Left colon (tissue), 2 donors: ENCODE data around the gene BPIFB3. TPM values are rescaled to one million over a fixed set of nuclear protein-coding genes. Genes with fewer than 3 reads are reported as not detected.

Source experiments
- ATAC-seq: fragments of 200-7000 bp; cut with Tn5 transposase; one replicate; pipeline ENCODE4 v1.9.1; 2020; ENCODE audit warnings: mild to moderate bottlenecking, moderate library complexity
- DNase-seq, 2 donors: peaks; one replicate each; pipeline ENCODE4 v3.0.0-alpha.2; 2020
- intact Hi-C, 2 donors: fragments of 100-400 bp; cut with DNase I in 1 of 2; cut with micrococcal nuclease in 1 of 2; formaldehyde crosslinking; loops; one replicate each; pipeline versions ENCODE4 v1.11.2 to v1.14.0; 2022; cut with DNase I, micrococcal nuclease
- total RNA-seq, 2 donors: library from RNA; stranded (reverse); fragmentation: NEBNext Ultra II Directional; extraction: Animal tissue kit (Norgen Biotek cat#: 25700); gene quantifications; one replicate each; pipeline ENCODE4 v1.2.1, GENCODE V29; 2021
- donor health status: DM: no; HTN: no; CAD: no.
- donor health status: DM: yes; HTN: yes; CAD: no.

The BPIFB3 gene
- total RNA-seq, 2 donors from 2014 or later = not detected

- ATAC-seq = no peak
- intact Hi-C loops = no loop called here
- no peak for DNase-seq
Observed at GRCh38 chr20:33046412-33046811, 7.3 kb upstream of the BPIFB3 start.

DNA sequence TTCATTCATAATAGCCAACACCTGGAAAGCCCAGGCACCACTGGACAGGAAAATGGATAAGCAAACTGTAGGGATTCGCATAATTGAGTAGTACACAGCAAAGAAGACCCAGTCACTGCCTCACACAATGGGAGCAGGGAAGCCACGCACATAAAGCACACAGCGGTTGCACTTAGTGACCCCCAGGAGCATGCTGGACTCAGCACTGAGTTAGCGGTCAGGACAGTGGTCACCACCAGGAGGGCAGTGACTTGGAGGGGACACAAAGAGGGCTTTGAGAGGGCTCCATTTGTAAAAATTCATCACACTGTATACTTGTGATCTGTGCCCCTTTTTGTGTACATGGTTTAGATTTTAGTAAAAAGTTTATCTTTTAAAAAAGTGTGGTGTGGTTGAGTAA is 2.4 kb upstream of the BPIFB3 start:
- intact Hi-C loops = no loop called here
- no peak for DNase-seq
- ATAC-seq = no peak

DNA sequence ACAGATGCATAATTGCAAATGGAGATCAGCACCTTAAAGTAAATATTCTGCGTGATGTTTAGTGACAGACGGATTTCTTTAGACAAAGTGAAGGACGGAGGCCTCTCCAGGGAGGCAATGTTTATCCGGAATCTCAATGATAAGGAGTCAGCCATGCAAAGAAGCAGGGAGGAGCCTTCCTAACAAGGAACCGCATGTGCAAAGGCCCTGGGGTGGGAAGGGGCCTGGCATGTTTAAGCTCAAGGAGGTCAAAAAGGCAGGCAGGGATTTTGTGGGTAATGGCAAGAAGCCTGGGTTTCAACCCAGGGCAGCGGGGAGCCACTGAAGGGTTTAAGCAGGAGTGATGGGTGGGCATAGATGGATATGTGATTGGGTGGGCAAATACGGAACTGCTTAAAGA is 678 bp downstream of the BPIFB3 start:
- DNase-seq = no peak
- ATAC-seq = no peak
- intact Hi-C loops = no loop called here

DNA sequence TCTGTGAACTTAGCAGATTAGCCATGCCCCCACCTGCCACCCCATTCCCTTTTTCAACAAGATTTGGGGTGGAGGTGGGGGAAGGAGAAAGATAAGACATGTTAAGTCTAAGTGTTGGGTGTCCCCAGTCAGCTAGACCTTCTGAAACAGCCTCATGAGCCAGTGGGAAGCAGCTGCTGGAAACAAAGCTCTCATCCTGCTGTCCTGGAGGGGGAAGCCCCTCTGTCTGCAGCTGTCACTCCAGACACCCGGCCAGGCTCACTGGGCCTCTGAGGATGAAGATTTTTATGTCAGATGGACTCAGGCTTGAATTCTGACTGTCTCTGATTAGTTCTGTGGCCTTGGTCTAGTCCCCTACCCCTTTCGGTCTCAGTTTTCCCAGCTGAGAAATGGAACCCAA is 1.1 kb downstream of the BPIFB3 start:
- DNase-seq (no peak), ATAC-seq (no peak)
- intact Hi-C loops = no loop called here

GRCh38 chr20:33059136-33059535 is 5.4 kb downstream of the BPIFB3 start:
- intact Hi-C loops = no loop called here
- no peak for DNase-seq
- ATAC-seq = no peak

DNA sequence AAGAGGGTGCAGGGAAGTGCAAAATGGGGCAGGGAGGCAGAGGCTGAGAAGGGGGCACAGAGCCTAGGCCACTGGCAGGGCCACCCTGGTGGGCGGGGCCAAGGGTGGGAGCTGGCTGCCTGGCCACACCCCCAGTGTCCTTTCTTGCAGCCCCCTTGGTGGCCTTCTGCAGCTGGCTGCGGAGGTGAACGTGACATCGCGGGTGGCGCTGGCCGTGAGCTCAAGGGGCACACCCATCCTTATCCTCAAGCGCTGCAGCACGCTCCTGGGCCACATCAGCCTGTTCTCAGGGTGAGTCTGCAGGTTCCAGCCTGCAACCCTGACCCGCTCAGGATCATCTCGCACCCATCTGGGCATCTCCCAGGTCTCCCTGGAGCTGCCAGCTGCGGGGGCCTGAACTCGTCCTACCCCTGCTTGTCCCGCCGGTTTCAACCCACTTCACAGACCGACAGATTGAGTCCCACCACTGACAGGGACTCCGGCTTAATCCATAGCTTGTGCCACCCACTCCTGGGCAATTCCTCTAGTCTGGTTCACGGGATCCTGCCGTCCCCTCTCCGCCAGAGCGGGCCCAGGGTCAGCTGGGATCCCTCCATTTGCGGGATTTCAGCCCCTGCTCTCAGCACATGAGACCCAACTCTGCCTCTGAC is 6.2 kb downstream of the BPIFB3 start:
- ATAC-seq (no peak), DNase-seq (no peak)
- intact Hi-C loops = no loop called here

GRCh38 chr20:33061658-33062028 is 7.9 kb downstream of the BPIFB3 start:
- DNase-seq (no peak), ATAC-seq (no peak)
- intact Hi-C loops = no loop called here

GRCh38 chr20:33062105-33062824 is 8.6 kb downstream of the BPIFB3 start:
- ATAC-seq (no peak), DNase-seq (no peak)
- intact Hi-C loops = no loop called here

- intact Hi-C loops = no loop called here
- DNase-seq = no peak
- ATAC-seq = no peak
Observed at GRCh38 chr20:33062825-33063149, 9.1 kb downstream of the BPIFB3 start.

DNA sequence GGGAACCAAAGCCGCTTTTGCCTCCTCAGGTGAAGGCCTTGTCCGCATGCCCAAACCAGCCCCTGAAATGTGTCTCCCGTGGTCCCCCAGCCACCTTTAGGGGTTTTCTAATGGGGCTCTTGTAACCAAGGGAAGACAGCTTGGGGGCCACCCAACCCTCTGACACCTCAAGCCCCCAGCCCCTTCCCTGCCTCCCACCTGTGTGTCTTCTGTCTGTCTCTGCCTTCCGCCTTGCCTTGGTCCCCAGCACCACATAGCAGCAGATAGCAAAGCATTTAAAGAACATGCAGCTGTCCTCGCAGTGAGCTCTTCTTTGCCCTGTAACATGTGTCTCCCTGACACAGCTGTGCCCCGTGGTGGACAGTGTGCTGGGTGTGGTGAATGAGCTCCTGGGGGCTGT is 9.6 kb downstream of the BPIFB3 start:
- ATAC-seq (no peak), DNase-seq (no peak)
- intact Hi-C loops = no loop called here

GRCh38 chr20:33064572-33065287 is 11.0 kb downstream of the BPIFB3 start:
- ATAC-seq (no peak), DNase-seq (no peak)
- intact Hi-C loops = no loop called here

- intact Hi-C loops = no loop called here
- ATAC-seq (no peak), DNase-seq (no peak)
Observed at GRCh38 chr20:33065785-33066184, 12.1 kb downstream of the BPIFB3 start.

GRCh38 chr20:33067806-33068205 is 14.1 kb downstream of the BPIFB3 start:
- DNase-seq = no peak
- ATAC-seq = no peak
- intact Hi-C loops = no loop called here

DNA sequence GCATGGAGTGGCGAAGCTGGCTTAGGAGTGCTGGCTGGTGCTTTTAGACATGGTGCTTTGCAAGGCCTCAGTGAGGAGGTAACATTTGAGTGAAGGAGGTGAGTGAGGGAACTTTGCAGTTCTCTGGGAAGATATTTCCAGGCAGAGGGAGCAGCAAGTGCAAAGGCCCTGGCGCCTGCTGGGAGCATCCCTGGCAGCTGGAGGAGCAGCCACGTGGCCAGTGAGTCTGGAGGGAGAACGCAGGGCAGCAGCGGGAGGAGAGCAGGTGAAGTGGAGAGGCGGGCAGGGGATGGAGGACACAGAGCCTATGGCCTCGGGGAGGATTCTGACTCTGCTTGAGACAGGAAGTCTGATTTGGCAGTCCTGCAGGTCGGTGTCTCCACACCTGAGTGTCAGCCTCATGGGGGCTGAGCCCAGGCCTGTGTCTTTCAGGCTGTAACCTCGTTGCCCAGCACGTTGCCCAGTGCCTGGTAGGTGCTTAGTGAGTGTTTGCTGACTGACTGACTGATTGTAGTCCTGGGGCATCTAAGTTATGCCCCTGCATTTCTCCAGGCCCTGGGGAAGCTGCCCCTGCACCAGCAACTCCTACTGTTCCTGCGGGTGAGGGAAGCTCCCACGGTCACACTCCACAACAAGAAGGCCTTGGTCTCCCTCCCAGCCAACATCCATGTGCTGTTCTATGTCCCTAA is 14.7 kb downstream of the BPIFB3 start:
- no peak for ATAC-seq
- intact Hi-C loops = no loop called here

DNA sequence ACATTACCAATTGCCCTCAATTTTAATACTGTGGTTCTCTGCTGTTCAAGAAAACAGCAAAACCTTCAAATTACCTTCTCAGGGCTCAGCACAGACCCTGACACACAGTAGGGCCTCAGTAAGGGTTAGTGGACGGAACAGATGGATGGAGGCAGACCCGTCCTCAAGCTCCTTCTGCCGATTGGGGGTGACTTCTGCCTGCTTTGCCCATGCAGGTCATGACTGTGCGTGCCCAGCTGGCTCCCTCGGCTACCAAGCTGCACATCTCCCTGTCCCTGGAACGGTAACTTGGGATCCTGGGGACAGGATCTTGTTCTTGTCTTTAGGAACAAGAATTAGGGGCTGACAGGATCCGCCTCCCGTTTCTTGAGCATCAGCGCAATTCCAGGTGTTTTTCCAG is 16.0 kb downstream of the BPIFB3 start:
- ATAC-seq (no peak), DNase-seq (no peak)
- intact Hi-C loops = no loop called here

More for the DNA sequence above, 14.7 kb downstream of the BPIFB3 start:
- no peak for DNase-seq

- ATAC-seq = no peak
- intact Hi-C loops = no loop called here
Observed at GRCh38 chr20:33070111-33071053, 16.7 kb downstream of the BPIFB3 start.

DNA sequence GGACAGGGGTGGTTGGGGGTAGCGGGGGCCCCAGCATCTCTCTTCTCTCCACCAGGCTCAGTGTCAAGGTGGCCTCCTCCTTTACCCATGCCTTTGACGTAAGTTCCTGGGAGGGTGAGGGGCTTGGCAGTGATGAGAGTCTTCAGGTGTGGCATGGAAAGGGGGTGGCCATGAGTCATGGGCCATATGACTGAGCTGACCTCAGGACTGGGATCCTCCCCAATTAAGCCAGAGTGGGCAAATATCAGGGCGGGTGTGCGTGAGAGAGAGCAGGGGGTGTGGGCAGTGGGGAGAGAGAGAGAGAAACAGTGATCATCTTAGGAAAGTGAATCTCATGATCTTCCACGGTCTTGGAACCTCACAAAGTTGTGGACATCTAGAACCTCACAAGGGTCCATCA is 17.5 kb downstream of the BPIFB3 start:
- no peak for DNase-seq
- no peak for ATAC-seq
- intact Hi-C loops = no loop called here

More at GRCh38 chr20:33070111-33071053, 16.7 kb downstream of the BPIFB3 start:
- no peak for DNase-seq

GRCh38 chr20:33072362-33072761 is 18.7 kb downstream of the BPIFB3 start:
- no peak for DNase-seq
- ATAC-seq = no peak
- intact Hi-C loops = no loop called here

GRCh38 chr20:33072813-33073212 is 19.1 kb downstream of the BPIFB3 start:
- DNase-seq = no peak
- ATAC-seq = no peak
- intact Hi-C loops = no loop called here
